Muscle of arm (tissue), 12 donors: ENCODE data around the gene TAGAP. TPM values are rescaled to one million over a fixed set of nuclear protein-coding genes. Genes with fewer than 3 reads are reported as not detected.
"Not testable (repeated sequence)": the region's sequence is repeated elsewhere in the genome, so short reads cannot be mapped to it uniquely, and the experiment has no call there.

Source experiments
- DNase-seq: peaks from one replicate; pipeline ENCODE4 v3.0.0-alpha.2; 2013
- polyA plus RNA-seq, 12 donors: library from polyadenylated mRNA; unstranded; fragments of 120-200 nt; gene quantifications; one replicate each; pipeline ENCODE4 v1.2.1, GENCODE V29; 2013; ENCODE audit not compliant: insufficient read length in 12 of 12

The TAGAP gene
- polyA plus RNA-seq, 12 donors, result 0.71 to 3.0 (median 0.86) TPM; not detected in 2

DNA sequence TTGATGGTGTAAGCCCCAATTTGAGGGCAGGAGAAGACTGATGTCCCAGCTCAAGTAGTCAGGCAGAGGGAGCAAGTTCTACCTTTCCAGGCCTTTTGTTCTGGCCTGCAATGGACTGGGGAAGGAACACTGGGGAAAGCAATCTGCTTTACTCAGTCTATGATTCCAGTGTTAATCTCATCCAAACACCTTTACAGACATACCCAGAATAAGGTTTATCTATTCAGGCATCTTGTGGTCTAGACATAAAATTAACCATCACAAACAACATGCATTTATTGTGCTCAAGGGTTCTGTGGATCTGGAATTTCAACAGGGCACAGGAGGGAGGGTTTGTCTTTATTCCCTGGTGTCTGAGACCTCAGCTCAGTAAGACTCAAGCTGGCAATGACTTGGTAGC lies 30.4 kb downstream of the TAGAP start:
- no peak for DNase-seq

DNA sequence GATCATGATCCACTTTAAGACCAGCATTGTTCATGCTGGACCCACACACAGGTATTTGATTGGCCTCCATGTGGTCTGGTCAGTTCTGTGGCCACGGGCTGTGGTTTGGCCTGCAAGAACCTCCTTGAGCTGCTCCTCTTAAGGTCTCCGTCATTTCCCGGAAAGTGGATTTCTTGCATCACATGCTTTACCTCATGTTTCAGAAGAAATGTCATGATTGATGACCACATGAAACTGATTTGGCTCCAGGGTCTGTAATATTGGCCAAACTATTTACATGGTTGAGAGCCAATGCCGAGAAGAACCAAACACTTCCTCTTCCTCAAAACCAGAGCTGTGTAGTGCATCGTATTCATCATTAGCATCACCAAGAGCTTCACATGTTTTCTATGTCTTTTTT lies 31.6 kb downstream of the TAGAP start:
- no peak for DNase-seq

DNA sequence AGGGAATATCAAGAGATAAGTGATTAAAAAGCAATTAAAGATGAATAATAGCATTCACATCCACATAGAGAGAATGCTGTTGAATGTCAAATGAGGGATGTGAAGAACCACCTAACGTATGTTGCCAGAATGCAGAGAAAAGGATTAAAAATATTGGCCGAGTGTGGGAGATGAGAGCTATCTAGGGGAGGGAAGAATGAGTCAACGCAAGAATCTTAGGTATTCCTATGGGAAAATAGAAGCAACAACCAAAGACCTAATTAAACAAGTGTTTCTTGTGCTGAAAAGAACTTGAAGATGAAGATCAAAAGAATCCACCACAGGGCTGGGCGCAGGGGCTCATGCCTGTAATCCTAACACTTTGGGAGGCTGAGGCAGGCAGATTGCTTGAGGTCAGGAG lies 32.6 kb downstream of the TAGAP start:
- no peak for DNase-seq

DNA sequence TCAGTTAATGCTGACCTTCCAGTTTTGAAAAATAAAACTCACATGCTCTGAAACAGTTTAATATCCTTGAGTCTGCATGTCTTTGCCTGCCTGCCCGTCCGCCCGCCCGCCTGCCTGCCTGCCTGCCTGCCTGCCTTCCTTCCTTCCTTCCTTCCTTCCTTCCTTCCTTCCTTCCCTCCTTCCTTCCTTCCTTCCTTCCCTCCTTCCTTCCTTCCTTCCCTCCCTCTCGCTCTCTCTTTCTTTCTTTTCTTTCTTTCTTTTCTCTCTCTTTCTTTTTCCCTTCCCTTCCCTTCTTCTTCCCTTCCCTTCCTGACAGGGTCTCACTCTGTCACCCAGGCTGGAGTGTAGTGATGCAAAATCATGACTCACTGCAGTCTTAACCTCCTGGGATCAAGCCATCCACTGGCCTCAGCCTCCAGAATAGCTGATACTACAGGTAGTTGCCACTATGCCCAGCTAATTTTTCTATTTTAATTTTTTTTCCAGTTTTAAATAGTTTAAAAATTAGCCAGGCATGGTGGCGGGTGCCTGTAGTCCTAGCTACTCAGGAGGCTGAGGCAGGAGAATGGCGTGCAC lies 34.7 kb downstream of the TAGAP start:
- not testable (repeated sequence) for DNase-seq

DNA sequence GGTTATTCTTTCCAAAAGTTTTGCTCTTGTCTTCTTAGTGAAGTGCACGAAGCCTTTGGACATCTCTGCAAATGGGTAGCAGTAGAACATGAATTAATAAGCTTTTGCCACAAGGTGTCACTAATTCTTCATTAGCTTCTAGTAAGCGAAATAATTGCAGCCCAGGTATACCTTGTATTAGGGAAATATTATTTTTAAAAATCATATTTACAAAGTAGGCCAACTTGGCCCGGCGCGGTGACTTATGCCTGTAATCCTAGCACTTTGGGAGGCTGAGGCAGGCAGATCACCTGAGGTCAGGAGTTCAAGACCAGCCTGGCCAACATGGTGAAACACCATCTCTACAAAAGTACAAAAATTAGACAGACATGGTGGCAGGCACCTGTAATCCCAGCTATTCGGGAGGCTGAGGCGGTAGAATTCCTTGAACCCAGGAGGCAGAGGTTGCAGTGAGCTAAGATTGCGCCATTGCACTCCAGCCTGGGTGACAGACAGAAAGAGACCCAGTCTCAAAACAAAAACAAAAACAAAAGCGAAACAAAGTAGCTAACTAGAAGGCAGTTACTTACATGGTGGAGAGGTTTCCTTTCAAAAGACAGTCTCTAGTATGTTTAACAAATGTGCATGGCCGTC lies 36.0 kb downstream of the TAGAP start:
- DNase-seq, result peak; percentile 19

DNA sequence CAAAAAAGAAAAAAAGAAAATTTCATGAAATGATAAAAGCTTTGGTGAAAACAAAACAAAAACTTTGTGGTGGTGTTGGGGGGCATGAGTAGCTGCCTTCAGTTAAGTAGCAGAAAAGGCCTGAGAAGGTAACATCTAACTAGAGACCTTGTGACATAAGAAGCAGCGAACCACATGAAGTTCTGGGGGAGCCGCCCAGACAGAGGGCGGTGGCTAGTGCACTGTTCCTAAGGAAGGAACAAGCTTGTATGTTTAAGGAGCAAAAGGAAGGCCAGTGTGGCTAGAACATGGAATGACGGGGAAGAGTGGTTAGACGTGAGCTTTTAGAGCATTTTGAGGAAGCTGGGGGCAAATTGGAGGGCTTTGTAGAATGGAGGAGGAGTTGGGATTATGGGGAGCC lies 37.3 kb downstream of the TAGAP start:
- DNase-seq, result no peak

DNA sequence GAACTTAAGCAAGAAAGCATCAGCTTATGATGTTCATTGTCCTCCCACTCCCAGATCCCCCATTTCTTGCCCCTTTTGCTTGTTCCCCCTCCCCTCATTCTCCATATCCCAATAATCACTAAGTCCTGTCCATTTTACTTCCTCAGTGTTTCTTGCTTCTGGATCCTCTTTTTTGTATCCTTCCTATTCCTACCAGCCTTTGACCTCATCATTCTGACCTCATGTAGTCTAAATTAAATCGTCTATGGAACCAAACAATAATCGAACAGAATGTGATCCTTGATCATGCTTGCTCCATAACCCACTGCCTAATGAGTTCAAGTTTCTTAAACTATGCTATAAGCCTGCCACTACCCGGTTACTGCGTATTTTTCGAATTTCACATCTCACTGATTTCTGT lies 39.4 kb downstream of the TAGAP start:
- no peak for DNase-seq

DNA sequence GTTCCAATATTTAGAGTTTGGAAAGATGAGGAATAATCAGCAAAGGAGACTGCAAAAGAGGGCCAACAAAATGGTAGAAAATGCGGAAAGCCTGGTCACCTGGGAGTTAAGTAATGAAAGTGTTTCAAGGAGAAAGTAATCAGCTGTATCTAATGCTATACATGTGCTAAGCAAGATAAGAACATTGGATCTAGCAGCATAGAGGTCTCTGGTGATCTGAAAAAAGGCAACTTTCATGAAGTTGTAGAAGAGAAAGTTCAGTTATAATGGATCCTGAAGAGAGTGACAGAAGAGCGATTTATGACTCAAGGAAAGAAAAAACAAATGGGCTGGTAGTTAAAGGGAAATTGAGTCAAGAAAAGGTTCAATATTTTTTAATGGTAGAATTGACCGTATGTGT lies 40.2 kb downstream of the TAGAP start:
- no peak for DNase-seq

DNA sequence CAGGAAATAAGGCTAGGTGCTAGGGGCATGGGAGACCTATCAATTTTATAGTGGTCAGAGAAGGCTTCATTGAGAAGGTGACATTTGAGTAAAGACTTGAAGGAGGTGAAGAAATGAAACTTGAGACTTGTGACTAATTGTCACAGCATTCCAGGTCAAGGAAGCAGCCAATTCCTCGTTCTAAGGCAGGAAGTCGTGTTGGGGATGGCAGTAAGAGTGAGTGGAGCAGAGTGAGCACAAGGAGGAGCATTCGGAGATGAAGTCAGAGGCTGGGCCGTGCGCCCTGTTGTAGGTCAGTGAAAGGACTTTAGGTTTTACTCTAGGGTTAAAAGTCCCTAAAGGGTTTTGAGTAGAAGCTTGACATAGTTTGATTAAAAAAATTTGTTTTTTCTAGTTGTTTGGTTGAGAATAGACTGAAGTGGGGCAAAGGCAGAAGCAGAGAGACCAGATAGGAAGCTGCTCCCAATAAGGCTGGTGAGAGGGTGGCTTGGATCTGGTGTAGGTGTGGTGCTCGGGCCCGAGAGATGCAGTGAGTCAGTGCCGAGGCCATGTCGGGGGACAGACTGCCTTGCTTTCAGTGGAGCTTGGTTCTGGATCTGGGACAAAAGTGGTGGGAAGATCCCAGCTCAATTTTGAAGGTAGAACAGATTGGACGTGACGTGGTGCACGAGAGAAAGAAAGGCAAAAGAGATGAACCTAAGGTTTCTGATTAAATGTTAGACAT lies 42.2 kb downstream of the TAGAP start:
- no peak for DNase-seq

DNA sequence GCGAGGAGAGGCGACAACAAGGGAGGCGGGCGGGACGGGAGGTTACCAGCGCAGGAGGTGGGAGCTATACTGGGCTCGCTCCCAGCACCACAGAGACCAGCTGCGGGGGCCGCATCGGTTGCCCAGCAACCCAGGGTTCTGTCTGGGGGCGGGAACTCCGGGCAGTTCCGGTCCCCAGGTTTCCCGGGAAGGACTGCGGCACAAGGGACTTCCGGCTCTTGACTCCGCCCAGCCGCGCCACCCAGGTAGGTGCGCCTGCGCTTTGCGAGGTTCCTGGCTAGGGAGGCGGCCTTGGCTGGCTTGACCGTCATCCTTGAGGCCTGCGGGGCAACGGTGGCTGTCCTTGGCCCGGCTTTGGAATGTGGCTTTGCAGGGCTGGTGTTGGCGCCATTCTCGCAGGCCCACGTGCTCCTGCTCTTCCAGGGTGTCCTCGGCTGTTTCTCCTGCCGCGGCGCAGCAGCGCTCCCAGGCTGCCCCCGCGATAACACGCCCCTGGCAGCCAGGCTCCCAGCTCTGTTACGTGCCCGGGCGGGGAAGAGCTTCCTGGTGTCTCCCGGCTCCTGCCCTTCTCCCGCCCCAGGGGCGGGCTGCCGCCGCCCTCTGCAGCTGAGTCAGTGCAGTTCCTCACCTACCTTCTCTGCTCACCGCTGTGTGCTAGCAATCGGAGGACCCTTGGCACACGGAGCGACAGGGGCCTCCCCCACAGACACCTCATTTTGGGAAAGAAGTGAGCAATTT lies 45.0 kb downstream of the TAGAP start, which contains the start of gene RSPH3:
RSPH3 (minus strand) TSS at position 537 of the 738 bp plus-strand sequence. CDS start 652 bp downstream, outside the sequence.
- DNase-seq, result peak; percentile 93

DNA sequence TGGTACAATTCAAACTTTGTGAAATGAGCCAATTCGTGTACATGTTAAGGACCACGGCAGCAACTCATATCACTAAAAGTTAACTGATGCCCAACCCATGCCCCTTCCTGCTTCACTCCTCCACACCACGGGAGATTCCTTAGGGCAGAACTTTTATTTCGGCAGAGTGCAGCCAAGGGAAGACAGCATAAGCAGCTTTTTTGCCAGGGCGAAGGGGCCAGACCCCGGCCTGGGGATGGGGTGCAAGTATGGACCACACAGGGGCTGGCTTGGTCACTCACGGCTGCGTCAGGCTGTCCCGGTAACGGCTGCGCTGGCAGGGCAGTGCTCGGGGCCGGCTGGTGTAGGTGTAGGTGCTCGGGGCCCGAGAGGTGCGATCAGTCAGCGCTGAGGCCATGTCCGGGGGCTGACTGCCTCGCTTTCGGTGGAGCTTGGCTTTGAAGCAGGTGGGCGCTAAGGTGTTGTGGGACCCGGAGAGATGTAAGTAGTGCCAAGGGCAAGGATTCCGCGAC lies 45.6 kb downstream of the TAGAP start:
- DNase-seq, result no peak

DNA sequence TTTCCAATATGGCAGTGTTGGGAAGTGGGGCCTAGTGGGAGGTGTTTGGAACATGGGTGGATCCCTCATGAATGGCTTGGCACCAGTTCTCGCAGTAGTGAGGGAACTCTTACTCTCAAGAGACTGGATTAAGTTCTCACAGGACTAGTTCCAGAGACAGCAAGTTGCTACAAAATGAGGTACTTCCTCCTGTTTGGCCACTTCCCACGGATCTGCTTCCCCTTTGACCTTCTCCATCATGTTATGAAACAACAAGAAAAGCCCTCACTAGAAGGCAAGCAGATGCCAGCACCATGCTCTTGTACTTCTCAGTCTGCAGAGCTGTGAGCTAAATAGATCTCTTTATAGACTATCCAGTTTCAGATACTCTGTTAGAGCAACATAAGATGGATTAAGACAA lies 47.9 kb downstream of the TAGAP start:
- DNase-seq, result no peak

DNA sequence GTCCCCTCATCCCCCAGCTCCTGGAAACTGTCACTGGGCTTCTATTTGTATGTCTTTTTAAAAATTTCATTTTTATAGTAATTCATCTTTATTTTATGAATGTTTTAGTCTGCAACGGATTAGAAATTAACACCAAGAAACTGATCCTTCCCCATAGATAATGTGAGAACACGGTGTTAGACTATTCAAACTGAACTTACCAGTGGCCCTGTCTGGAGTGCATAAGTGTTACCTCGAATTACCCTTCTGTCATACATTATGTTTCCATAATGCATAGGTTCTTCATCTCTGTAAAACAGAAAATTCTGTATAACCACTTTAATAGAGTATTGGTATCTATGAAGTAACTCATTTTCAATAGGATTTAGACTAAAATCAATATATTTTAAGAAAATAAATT lies 51.2 kb downstream of the TAGAP start:
- DNase-seq, result no peak

DNA sequence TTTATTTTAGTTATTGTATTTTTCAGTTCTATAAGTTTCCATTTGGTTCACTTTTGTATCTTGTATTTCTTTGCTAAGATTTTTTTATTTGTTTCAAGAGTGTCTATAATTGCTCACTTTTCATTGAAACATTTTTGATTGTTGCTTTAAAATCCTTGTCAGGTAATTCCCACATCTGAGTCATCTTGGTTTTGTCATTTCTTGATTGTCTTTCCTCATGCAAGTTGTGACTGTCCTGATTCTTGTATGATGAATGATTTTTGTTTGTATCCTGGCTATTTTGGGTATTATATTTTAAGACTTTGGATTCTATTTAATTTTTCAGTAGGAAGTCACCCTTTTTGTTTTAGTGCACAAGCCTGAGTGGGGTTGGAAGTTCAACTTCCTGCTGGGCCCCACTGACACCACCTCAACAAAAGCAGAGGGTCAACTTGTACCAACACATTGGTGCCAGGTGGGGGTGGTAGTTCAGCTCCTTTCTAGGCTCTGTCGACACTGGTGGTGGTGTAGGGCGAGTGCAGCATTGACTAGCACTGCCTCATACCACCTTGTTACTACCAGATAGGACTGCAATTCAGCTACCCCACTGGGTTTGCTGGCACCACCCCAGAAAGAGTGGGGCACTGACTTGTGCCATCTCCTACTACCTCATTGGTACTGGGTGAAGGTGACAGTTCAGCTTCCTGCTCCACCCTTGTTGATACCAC lies 53.6 kb downstream of the TAGAP start:
- no peak for DNase-seq

DNA sequence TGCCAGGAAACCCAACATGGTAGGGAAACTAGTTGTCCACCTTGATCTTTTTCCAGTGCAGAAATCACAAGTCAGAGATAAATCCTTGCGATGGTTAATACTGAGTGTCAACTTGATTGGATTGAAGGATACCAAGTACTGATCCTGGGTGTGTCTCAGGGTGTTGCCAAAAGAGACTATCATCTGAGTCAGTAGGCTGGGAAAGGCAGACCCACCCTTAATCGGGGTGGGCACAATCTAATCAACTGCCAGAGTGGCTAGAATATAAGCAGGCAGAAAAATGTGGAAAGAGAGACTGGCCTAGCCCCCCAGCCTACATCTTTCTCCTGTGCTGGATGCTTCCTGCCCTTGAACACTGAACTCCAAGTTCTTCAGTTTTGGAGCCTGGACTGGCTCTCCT lies 55.1 kb downstream of the TAGAP start:
- DNase-seq, result not testable (repeated sequence)

DNA sequence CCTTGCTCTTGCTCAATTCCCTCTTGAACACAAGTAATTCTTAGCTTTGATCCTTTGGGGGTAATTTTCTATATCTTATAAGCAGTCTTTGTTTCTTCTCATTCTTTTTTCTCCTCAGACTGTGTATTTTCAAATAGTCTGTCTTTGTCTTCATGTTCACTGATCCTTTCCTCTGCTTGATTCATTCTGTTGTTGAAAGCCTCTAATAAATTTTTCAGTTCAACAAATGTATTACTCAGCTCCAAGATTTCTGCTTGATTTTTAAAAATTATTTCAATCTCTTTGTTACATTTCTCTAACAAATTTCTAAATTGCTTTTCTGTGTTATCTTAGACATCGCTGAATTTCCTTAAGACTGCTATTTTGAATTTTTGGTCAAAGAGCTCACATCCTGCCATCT lies 56.3 kb downstream of the TAGAP start:
- DNase-seq, result no peak

DNA sequence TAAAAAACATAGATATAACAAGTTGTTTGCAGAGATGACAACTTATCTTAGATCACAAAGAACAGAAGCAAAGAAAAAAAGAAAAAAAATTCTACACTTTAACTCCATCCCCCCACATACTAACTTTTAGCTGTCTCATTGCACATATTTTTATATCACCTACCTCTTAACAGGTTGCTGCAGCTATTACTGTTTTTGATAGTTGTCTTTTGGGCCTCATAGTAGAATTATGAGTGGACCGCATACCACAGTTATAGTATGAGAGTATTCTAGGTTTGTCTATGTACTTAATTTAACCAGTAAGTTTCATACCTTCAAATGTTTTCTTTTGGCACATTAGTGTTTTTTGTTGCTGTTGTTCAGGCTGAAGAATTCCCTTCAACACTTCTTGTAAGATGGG lies 57.1 kb downstream of the TAGAP start:
- DNase-seq, result no peak
